NCI-H69 (cell line): ENCODE measurements around the gene ARHGEF28.
A peak's percentile ranks its signal among the peaks of the same experiment; 100 is the strongest.

Experiments
- DNase-seq: peaks from one replicate; lab custom pipeline; 2025; lab: John Stamatoyannopoulos, UW

ARHGEF28 gene

GRCh38 chr5:73619606-73620333, 6.2 kb upstream of the ARHGEF28 start:
- peak; percentile 97 for DNase-seq

DNA sequence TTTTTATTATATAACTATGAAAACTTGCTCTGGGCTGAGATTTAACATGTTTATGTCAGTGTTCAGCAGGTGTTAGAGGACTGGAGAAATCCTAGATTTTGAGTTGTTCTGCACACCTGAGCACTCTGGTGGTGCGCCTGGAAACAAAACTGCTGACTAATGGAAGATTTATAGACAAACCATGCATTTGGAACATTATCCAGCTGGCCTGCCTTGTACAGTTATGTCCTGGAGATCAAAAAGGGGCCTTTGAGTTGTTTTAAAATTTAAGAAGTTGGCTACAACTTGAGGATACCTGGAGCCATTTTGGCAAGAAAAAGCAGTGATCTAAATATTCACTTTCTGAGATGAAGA, 5.7 kb upstream of the ARHGEF28 start:
- DNase-seq = no peak

DNA sequence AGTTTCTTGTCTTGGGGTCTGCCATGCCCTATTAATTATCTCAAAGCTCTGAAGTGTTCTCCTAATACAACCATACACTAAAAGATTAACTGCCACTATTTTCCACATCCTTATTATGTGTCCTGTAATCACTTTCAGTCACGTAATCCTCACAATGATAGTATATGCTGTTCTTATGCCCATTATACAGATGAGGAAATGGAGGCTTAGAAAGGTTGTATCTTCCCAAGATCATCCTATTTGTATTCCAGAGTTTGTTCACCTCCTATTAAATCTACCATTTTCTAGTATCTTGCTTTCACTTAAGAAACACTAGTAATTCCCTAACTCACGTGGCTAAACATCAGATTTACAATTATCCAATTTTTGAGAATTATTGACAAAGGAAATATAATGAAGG, 2.9 kb upstream of the ARHGEF28 start:
- no peak for DNase-seq

GRCh38 chr5:73623901-73624404, 2.0 kb upstream of the ARHGEF28 start:
- DNase-seq = peak; percentile 62

DNA sequence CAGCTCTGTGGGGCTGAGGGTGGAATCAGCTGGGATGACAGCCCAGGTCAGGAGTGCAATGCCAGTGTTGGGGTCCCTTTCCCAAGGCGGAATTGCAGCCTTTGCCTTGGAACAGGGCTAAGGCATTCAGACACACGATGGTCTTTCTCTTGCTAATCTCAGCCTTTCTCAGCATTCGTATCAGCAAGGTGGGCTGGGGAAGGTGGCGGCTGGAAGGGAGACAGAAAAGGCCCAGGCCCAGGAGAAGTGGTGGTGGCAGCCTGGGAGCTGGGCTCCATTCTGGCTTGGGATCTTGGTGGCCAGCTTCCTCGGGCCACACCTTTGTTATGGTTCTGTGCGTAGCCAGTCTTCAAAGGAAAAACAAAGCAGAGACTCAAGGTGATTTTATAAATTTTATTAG, 1.1 kb upstream of the ARHGEF28 start:
- DNase-seq = peak; percentile 57

- DNase-seq = peak; percentile 77
Observed at GRCh38 chr5:73625372-73625943, 538 bp upstream of the ARHGEF28 start.

- DNase-seq = peak; percentile 58
Observed at GRCh38 chr5:73626814-73627313, 868 bp downstream of the ARHGEF28 start.

GRCh38 chr5:73629456-73629855, 3.5 kb downstream of the ARHGEF28 start:
- no peak for DNase-seq

GRCh38 chr5:73630765-73631164, 4.8 kb downstream of the ARHGEF28 start:
- DNase-seq = no peak

GRCh38 chr5:73631500-73631899, 5.5 kb downstream of the ARHGEF28 start:
- peak; percentile 26 for DNase-seq

DNA sequence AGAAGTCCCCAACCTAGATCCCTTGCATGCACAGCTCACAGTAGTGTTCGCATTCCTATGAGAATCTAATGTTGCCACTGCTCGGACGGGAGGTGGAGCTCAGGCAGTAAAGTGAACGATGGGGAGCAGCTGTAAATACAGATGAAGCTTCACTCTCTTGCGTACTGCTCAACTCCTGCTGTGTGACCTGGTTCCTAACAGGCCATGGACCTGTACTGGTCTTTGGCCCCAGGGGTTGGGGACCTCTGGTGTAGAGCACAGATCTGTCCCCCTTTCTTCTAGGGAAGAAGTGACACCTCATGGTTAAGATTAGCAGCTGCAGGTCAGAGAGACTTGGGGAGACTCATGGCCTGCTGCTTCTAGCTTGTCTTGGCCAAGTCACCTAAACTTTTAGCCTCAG, 7.1 kb downstream of the ARHGEF28 start:
- DNase-seq = no peak

- DNase-seq = no peak
Observed at GRCh38 chr5:73636408-73636807, 10.4 kb downstream of the ARHGEF28 start.

DNA sequence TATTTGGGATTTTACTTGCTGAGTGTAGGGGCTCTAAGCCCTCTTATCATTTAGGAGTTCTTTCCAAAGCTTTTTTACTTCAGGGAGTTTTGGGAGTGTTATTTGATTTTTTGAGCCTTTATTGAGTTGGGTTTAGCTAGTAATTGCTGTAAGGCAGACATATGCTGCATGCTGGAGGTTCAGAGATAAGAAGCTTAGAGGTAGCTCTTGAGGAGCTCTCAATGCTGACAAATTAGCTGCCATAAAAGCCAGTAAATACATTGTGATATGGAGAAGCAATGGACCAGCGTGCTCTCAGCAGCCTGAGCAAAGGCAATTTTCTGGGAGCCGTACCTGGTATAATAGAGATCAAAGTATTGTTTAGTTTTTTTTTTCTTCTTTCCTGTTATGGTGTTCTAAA, 11.6 kb downstream of the ARHGEF28 start:
- no peak for DNase-seq

GRCh38 chr5:73638344-73639095, 12.5 kb downstream of the ARHGEF28 start:
- DNase-seq = no peak

DNA sequence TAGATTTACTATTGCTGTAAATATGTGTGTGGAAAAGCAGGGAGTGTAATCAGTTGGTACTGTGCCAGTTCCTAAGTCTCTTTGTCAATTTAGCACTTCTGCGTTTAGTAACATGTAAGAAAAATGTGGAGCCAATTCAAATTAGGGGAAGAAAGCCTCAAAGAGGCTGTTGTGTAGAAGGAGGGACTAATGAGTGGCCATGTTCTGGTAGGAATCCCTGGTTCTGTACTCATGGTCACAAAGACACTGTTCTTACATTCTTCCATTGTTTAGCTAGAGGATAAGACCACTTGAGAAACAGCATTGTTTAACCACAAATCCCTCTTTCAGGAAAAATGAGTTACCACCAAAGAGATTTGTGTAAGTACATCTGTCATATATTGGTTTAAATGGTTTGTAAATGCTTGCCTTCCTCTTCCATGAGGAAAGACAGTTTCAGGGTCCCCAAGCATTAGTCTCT, 14.9 kb downstream of the ARHGEF28 start:
- DNase-seq = no peak

GRCh38 chr5:73641811-73642210, 15.8 kb downstream of the ARHGEF28 start:
- DNase-seq = no peak

- no peak for DNase-seq
Observed at GRCh38 chr5:73642344-73642743, 16.3 kb downstream of the ARHGEF28 start.

DNA sequence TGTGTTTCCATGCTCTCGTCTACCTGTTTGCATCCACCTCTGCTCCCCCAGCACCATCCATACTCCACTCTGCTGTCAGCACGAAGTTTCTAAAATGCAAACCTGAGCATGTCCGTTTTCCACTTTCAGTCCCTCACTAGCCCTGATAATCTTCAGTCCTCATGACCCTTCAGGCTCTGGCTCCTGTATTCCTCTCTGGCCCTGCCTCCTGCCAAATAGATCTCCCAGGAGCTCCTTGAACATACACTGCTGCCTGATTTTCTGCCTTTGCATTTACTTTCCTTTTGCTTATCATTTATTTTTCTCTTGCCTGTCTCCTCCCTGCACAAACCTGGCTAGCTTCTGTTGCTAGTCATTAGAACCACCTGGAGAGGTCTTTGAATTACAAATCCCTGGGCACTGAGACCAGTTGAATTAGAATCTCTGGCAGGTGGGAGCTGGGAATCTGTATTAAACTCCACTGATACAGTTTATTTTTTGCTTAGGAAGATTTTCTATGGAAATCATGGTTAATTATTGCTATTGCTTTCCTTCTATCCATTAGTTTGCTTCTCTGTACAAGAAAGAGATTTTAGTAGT, 18.5 kb downstream of the ARHGEF28 start:
- peak; percentile 67 for DNase-seq

GRCh38 chr5:73647721-73648120, 21.7 kb downstream of the ARHGEF28 start:
- no peak for DNase-seq

DNA sequence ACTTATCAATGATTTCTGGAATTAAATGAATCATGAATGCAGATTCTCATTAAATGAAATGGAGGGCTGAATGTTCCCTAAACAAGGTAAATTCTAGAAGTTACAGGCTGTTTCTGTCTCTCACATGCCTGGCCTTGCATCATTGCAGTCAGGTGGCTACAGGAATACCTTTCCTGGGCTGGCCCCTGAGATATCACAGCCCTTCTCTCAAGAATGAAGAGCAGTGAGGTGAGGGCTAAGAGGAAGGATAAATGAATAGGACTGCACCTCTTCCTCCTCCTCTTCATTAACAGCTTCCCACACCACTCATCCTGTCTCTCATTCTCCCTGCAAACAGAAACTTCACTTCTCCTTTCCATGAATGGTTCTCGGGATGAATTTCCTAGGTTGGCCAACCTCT, 22.5 kb downstream of the ARHGEF28 start:
- no peak for DNase-seq

DNA sequence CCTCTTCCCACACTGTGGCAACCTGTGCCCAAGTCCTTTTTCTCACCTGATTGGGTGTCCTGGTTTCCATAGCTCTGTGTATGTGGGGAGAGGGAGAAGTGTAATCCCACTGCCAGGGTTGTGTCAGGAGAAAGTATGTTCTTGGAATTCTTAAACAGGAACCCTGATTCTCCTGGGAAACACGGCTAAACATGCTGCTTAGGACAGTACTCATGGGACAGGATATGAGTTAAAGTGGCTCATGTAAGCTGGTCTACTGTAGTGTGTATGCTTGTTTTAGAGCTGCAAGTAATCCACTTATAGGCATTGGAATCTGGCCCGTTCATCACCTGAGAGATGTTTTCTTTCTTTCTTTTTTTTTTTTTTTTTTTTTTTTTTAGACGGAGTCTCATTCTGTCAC, 23.9 kb downstream of the ARHGEF28 start:
- DNase-seq = no peak

- no peak for DNase-seq
Observed at GRCh38 chr5:73652391-73652790, 26.4 kb downstream of the ARHGEF28 start.
